ENCODE results near the gene ENOX2.

- TF ChIP-seq POLR2AphosphoS5 (IDR thresholded peaks at IDR 0.05; ENCODE audit: low read depth, low read length) (no peak), TAF1 (IDR thresholded peaks at IDR 0.05; ENCODE audit: borderline replicate concordance, low read depth, low read length) (no peak), POLR2A (IDR thresholded peaks at IDR 0.05; ENCODE audit: low read depth, low read length) (no peak)
Measured at GRCh38 chrX:130575831-130576389, 327.1 kb downstream of the ENOX2 start.
